Ascending aorta (tissue), 2 donors: ENCODE results near the gene RAD51B. TPM values are rescaled to one million over a fixed set of nuclear protein-coding genes. Genes with fewer than 3 reads are reported as not detected.

ENCODE experiments used
- DNase-seq, 2 donors: peaks; one replicate each; pipeline ENCODE4 v3.0.0-alpha.2; 2019; ENCODE audit warnings: low spot score in 2 of 2
- H3K27ac ChIP-seq, 2 donors: fragments of 200-600 bp; sonication (generic); one replicate each; pipeline ENCODE4 v1.5.1; 2016 to 2017; ENCODE audit warnings: mild to moderate bottlenecking in 1 of 2
- H3K27me3 ChIP-seq: fragments of 200-600 bp; sonication (generic); one replicate; pipeline ENCODE4 v1.5.1; 2017
- H3K36me3 ChIP-seq, 2 donors: fragments of 200-600 bp; sonication (generic); one replicate each; pipeline ENCODE4 v1.5.1; 2016
- H3K4me1 ChIP-seq, 2 donors: fragments of 200-600 bp; sonication (generic); one replicate each; pipeline ENCODE4 v1.5.1; 2016 to 2017; ENCODE audit warnings: mild to moderate bottlenecking in 1 of 2
- H3K4me3 ChIP-seq, 2 donors: fragments of 200-600 bp; sonication (generic); one replicate each; pipeline ENCODE4 v1.5.1; 2016 to 2017; ENCODE audit warnings: mild to moderate bottlenecking in 1 of 2
- H3K9me3 ChIP-seq, 2 donors: fragments of 200-600 bp; sonication (generic); one replicate each; pipeline ENCODE4 v1.5.1; 2016
- intact Hi-C: fragments of 100-400 bp; cut with DNase I; formaldehyde crosslinking; loops from one replicate; pipeline ENCODE4 v1.15.1; 2023
- total RNA-seq: library from RNA; depleted of rRNA; stranded (reverse); fragments of >200 nt; gene quantifications from one replicate; pipeline ENCODE4 v1.1.0, GENCODE V29; 2016
- TF ChIP-seq, protein P1 (sequence below), 3 experiments: fragments of 200-600 bp in 2 of 3; fragments of 450-650 bp in 1 of 3; sonication (generic) in 2 of 3; IDR thresholded peaks; one replicate each; pipeline ENCODE4 v1.5.1; 2016 to 2019; ENCODE audit warnings: antibody characterized with exemption in 3 of 3, mild to moderate bottlenecking in 1 of 3, moderate library complexity in 1 of 3

RAD51B gene
- total RNA-seq, 1 donor from 2014 or later, result not detected

DNA sequence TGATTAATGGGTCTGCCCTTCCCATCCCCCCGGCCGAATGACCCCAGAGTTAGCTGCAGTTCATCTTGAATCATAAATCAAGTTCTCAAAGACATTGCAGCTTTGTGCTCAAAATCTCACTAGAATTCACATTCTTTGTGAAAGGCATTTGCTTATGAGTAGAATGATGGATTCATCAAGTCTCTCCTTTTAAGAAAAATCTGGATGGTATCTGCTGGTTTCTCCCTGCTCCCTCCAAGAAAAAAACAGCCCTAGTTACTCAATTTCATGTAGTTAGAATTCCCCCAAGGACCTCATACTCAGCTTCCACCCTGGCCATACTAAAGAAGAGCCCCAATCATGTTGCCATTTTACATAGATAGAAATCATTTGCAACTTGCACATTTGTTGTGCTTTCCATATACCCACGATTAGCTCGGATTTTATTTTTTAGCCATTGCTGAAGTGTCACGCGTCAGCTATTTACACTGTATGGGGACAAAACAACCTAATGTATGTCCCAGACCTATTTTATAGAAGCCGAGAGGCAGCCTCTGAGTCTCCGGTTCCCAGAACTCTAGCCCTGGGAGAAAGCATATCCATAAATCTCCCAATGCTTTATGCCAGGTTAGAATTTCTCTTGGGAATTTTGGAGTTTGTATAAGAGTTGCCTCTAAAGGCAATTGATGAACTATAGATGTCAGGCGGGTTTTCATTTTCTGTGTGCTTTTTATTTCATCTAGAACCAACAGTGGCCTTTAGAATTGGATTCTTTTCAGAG is 673.8 kb downstream of the RAD51B start:
- no peak overlapping the region for H3K4me3 ChIP-seq
- intact Hi-C loops, result no loop called here
- no peaks in the 10 kb centered on the region for H3K9me3 ChIP-seq
- no peaks in the 10 kb centered on the region for H3K27me3 ChIP-seq
- TF ChIP-seq, protein P1, sequence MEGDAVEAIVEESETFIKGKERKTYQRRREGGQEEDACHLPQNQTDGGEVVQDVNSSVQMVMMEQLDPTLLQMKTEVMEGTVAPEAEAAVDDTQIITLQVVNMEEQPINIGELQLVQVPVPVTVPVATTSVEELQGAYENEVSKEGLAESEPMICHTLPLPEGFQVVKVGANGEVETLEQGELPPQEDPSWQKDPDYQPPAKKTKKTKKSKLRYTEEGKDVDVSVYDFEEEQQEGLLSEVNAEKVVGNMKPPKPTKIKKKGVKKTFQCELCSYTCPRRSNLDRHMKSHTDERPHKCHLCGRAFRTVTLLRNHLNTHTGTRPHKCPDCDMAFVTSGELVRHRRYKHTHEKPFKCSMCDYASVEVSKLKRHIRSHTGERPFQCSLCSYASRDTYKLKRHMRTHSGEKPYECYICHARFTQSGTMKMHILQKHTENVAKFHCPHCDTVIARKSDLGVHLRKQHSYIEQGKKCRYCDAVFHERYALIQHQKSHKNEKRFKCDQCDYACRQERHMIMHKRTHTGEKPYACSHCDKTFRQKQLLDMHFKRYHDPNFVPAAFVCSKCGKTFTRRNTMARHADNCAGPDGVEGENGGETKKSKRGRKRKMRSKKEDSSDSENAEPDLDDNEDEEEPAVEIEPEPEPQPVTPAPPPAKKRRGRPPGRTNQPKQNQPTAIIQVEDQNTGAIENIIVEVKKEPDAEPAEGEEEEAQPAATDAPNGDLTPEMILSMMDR (IDR thresholded peaks at IDR 0.05), result no peak
- DNase-seq, result no peak
- H3K27ac ChIP-seq, result no peak overlapping the region
- no peaks in the 10 kb centered on the region for H3K36me3 ChIP-seq
- H3K4me1 ChIP-seq, result no peaks in the 10 kb centered on the region

DNA sequence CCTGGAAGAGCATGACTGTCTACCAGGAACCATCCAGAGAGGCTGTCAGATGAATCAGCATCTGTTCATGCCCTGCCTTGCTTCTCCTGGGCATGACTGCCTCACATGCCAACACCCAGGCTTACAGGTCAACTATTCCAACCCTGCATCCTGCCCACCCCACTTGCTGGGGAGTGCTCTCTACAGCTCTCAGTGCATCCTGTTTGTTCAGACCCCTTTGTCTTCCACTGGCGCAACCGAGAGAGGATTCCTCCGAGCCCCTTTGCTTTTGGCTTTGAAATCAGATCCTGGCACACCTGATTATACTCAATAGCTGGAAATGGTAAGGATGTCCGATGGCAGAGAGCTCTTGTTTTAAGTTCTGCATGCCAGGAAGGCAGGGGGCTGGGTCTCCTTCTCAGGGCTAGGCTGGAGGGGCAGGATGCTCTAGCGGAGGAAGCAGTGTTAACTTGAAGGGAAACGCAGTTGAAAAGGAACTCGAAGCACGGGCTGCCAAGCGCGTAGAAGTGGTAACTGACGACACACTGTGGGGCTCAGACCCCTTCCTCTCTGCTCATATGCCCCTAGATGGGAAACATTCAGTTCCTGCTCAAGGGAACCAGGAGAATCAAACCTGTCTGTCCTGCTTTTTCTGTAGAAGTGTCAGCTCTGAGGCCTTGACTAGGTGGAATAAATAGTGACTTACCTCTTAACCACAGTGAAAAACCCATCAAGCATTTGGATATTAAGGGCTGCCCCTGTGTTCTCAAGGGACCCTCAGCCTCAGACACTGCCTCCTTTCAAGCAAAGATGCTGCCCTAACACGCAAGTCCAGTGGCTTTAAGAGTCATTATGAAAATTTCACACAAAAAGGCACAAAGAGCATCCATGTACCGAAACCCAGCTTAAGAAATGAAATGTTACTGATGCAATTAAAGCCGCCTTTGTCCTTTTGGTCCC is 675.8 kb downstream of the RAD51B start:
- H3K27ac ChIP-seq, result no peak overlapping the region
- H3K36me3 ChIP-seq, result no peaks in the 10 kb centered on the region
- no peaks in the 10 kb centered on the region for H3K27me3 ChIP-seq
- intact Hi-C loops, result no loop called here
- no peaks in the 10 kb centered on the region for H3K9me3 ChIP-seq
- DNase-seq, result no peak
- TF ChIP-seq, protein P1 (IDR thresholded peaks at IDR 0.05), result no peak
- H3K4me3 ChIP-seq, result no peak overlapping the region
- H3K4me1 ChIP-seq, result no peaks in the 10 kb centered on the region

- DNase-seq, result no peak
- Histone ChIP-seq H3K36me3 (no peaks in the 10 kb centered on the region), H3K27me3 (no peaks in the 10 kb centered on the region), H3K9me3 (no peaks in the 10 kb centered on the region), H3K27ac (no peak overlapping the region), H3K4me3 (no peak overlapping the region), H3K4me1 (no peaks in the 10 kb centered on the region)
- TF ChIP-seq, protein P1 (IDR thresholded peaks at IDR 0.05), result no peak
- intact Hi-C loops, result no loop called here
These were observed 677.4 kb downstream of the RAD51B start for GRCh38 chr14:68497011-68497410.

DNA sequence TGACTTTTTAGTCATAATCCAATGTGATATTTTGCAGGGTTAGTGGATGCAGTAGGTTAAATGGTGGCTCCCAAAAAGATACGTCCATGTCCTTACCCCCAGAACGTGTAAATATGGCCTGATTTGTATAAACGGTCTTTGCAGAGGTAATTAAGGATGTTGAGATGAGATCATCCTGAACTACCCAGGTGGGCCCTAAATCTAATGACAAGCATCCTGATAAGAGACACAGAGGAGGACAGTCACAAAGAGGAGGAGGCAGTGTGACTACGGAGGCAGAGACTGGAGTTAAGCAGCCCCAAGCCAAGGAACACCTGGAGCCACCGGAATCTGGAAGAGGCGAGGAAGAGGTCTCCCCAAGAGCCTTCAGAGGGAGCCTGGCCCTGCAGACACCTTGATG is 679.9 kb downstream of the RAD51B start:
- Histone ChIP-seq H3K4me3 (no peak overlapping the region), H3K4me1 (no peaks in the 10 kb centered on the region), H3K27me3 (no peaks in the 10 kb centered on the region), H3K27ac (no peak overlapping the region), H3K9me3 (no peaks in the 10 kb centered on the region), H3K36me3 (no peaks in the 10 kb centered on the region)
- no peak for DNase-seq
- TF ChIP-seq, protein P1 (IDR thresholded peaks at IDR 0.05), result no peak
- intact Hi-C loops, result no loop called here

DNA sequence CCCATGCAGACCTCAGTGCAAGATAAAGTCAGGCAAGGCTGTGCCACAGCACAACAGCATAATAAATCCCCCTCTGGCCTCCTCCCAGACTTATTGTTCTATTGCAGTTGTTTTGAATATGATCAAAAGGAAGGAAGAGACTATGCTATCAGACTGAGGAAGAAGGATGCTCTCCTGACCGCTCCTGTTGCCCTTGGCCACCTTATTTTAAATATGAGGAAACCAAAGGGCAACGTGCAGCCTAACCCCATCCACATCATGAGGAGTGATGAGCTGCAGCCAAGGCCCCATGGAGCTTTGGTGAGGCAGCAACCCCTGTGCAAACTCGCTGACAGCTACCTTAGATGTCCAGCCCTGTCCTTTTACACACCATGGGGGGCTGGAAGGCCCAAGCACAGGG is 681.6 kb downstream of the RAD51B start:
- no peak overlapping the region for H3K4me3 ChIP-seq
- DNase-seq, result no peak
- peaks cover 1 to 6% of the 10 kb centered on the region in 2 donors for H3K4me1 ChIP-seq
- no peak overlapping the region for H3K27ac ChIP-seq
- no peaks in the 10 kb centered on the region for H3K27me3 ChIP-seq
- intact Hi-C loops, result no loop called here
- no peaks in the 10 kb centered on the region for H3K9me3 ChIP-seq
- no peaks in the 10 kb centered on the region for H3K36me3 ChIP-seq
- TF ChIP-seq, protein P1 (IDR thresholded peaks at IDR 0.05), result no peak
